Right lobe of liver (tissue), 4 donors: ENCODE measurements around the gene ABHD13.

Experiments
- CTCF ChIP-seq, 4 donors: fragments of 200-600 bp in 3 of 4; fragments of 450-650 bp in 1 of 4; IDR thresholded peaks; one replicate each; pipeline versions ENCODE4 v1.5.1 to v1.8.0; 2016 to 2022; ENCODE audit warnings: antibody characterized with exemption in 4 of 4, mild to moderate bottlenecking in 2 of 4
- POLR2A ChIP-seq: fragments of 450-650 bp; IDR thresholded peaks from one replicate; pipeline ENCODE4 v1.6.1; 2017; ENCODE audit warnings: antibody characterized with exemption, mild to moderate bottlenecking
- donor health status: DM: no; HTN: no; CAD: no.
- donor health status: DM: no; HTN: no; CAD: no.
- donor health status: DM: no; HTN: yes; CAD: no.

- no peak for TF ChIP-seq POLR2A
- no peak for TF ChIP-seq CTCF (IDR thresholded peaks at IDR 0.05)
Observed at GRCh38 chr13:108182652-108183051, 35.5 kb upstream of the ABHD13 start.
